Measurements from ENCODE around the gene MAGI1.

The MAGI1 gene

DNA sequence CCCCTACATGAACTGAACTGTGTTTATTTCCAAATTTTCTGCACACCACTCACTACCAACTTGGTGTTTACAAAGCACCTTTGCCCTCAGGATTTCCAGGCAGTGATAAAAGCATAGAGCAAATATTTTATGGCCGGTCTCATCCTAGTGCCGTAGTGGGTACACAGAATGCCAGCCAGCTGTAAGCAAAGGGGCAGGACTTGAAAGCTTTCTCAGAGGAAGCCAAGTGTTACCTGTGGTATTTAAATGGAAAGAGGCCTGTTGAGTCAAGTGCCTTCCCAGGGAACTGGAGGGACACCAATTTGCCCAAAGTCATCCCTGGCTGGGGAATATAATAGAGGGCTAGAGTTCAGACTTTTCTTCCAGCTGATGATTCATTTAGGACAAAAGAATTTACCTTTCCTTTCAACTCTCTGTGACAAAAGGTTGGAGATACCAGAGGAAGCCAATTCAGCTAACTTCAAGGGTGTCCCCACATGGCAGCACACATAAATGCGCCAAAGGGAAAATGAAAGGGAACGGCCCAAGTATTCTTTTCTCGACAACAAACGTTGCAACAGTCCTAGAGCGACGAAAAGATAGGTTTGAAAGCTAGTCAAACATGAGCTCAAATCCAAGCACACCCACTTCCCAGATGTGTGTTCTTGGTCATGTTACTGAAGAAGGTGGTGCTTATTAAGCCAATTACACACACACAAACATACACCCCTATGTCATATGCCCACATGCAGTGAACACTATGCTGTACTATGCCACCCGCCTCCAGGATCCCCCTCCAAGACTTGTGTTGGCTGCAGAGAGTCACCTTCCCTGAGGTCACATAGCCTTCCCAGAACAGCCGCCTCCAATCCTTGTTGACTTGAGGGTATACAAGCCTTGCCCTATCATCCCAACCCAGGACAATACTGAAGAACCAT is 27.7 kb downstream of the MAGI1 start:
- DNase-seq = no peak

DNA sequence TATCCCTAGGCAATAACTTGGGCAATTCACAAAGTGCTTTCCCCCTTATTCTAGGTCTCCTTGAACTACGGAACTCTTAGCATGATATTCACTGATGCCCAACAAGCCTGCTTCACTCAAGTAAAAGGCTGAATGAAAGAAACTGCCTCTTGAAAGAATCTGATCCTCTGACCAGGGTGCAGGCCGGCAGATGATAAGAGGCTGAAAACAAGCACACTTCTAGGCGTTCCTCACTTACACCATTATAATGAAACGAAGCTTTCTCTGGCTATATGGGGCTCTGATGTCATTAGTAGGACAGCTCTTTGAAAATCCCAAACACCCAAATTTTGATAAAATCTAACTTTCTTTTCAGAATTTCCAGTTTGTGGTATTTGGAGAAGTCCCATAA is 28.4 kb downstream of the MAGI1 start:
- DNase-seq = no peak

DNA sequence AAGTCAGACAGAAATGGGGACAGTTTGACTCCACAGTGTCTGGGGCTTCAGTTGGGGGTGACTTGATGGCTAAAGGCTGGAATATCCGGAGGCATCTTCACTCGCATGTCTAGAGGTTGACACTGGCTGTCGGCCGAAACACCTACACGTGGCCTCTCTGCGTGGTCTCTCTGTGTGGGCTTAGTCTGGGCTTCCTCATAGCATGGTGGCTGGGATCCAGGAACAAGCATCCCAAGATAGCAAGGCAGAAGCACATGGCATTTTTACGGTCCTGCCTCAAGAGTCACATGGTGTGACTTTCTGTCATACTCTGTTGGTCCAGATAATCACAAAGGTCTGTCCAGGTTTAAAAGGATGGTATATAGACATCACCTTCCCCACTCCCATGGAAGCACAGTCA is 34.5 kb downstream of the MAGI1 start:
- DNase-seq = no peak

DNA sequence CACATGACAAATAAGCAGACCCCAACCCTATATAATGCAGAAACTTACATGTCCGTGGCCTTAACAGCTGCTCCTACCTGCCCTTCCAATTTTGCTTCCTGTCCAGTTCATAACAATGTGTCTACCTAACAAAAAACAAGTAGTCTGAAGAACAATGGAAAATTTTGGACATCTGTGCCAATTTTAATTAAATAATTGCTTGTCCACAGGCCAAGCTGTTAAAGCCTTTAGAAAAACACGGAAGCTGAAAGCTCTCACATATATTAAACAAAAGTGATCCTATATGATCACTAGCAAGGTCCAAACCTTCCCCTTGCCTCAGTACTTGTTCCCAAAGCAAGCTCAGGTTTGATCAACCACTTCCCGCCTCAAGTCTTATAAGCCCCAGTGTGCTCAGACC is 37.1 kb downstream of the MAGI1 start:
- DNase-seq = no peak

DNA sequence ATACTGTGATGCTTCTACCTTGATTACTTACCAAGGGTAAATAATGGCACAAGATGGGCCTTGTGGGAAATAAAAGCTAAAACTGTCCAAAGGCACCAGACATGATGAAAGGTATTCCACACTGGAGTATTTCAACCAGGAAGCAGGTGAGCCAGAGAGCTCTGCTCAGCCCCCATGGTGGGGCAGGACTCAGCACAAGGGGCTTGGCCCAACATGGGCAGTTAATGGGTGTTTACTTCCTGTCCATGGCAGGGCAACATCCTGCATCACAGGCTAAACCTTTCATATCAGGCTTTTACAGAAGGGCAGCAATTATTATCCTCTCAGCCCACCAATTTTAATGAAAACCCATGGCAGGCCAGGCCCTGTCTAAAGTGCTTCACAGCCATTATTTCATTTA is 38.2 kb downstream of the MAGI1 start:
- no peak for DNase-seq

DNA sequence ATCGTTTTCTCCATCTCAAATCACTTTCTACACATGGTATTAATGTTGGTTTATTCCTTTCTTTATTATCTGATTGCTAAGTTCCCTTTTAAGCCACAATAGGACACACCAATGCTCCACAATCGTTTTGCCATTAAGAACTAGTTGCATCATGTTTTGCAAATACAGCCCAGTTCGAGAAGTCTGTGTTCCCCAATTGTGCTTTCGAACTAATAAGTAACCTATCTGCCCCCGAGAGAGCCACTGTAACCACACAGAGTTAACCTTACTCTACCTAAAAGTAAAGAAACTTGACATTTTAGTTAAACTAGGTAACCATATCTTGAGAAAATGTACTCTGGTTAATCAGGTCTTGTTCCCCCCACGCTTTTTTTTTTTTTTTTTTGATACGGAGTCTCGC is 39.1 kb downstream of the MAGI1 start:
- no peak for DNase-seq

DNA sequence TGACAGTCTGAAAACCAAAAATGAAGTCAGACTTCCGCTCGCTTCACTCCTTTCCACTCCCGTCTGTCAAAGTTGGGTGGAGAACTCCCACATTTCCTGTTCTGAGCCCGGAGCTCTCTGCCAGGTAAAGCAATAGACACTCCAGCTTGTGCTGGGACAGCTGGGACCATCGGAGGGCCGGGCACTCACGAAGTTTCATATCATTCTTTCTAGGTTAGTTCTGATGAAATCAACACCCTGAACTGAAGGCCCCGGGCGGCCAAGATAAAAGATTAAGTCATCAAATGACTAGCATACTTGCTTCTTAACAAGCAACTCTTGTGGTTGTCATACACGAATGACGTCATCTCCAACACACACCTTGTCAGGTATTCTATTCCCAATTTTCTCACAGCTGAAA is 42.1 kb downstream of the MAGI1 start:
- no peak for DNase-seq

DNA sequence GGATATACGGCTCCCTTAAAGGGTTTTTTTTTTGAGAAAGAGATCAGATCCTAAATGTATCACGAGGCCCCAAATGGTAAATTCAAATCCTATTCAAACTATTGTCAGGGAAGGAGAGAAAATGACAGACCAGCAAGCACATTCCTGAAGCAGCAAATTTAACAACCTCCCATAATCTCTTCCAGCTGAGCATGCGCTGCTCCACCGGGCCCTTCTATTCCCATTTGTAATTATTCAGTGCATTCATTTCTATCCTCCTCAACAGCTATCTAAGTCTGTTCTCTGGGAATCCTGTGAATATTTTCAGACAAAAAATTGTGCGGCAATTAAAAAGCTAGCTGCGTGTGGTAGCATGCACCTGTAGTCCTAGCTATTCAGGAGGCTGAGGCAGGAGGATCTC is 43.2 kb downstream of the MAGI1 start:
- DNase-seq = no peak

DNA sequence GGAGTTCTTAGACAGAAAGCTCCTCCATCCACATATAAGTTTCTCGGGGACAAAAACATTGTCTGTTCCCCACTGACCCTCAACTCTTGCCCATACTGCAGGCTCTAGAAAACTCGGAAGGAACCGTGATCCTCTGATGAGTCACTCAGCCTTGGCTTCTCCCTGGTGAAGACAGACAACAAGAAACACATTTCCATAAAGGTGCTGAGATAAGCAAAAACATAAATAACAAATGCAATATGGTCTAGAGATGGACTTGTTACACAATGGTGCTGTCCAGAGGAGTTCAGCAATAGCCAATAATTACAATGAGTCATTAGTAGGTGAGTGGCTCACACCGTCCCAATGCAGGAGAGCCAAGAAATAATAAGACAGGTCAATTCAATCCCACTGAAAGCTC is 43.7 kb downstream of the MAGI1 start:
- no peak for DNase-seq

DNA sequence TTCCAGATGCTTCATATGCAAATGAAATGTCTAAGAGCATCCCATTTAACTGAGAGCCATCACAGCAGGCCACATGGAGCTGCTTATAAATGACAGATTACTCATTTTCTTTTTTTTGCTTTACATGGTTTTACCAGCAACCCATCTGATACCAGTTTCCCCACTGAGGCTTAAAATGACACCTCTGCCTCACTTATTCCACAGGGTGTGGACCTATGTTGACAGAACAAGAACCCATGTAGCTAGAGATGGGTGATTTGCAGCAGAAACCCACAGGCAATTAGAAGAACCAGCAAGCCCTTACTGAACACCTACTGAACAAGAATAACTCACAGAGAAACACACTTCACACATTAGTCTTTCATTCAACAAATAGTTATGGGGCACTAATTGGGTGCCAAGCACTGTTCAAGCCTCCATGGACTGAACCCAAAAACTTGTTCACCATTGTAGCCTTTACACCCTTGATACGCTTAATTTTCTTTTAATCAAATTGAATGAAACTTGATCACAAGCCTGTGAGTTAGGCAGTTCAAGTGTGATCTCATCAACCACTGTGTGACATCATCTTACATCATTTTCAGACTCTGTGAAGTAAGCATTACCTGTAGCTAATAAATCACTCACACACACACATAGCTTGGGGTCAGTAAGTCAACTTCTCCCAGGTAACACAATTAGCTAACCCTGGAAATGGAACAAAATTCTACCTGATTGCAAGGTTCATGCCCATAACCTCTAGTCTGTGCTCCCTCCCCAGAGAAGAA is 45.4 kb downstream of the MAGI1 start:
- no peak for DNase-seq

DNA sequence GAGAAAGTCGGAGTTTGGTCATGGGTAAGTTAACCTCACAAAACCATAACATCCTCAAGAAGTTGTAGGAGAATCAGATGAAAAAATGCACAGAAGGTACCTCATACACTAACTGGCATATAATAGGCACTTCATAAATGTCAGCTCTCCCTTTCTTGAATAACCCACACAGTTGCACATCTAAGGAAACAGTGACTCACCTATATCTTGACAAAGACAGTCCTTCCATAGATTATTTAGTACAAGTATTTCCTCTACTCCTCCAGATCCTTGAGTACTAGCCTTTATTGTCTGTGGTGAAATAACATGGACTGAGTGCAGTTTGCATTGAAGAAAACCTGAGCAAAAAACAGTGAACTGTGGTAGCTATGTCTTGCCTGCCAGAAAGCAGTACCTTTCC is 46.6 kb downstream of the MAGI1 start:
- DNase-seq = no peak

DNA sequence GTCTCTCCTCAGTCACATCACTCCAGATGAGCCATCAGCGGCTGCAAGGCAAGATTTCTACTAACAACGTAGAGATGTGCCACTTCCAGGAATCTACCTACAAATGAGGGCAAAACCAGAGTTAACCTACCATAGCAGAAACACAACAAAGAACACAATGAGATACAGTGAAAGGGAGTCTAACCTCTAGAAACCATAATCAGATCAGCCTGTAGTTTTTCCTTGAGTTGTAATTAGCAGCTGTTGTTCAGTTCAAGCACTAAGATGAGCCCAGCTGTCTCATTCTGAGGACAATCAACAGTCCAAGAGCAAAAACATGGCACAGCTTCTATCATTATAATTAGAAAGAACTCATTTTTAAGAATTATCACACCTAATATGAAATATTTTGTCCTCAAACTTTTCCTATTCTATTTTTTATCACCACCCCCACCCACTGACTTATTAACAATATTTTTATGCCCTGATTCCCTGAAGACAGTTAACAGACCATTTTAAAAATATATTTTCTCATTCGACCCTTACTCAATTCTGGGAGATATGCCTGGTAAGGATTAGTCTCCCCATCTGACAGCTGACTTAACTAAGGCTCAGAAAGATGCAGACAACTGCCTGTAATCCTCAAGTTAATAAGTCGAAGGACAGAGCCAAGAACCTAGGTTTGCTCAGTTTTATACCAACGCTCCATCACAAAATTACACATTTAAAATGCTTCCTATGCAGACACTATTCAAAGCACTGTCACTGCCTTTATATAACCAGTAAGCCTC is 50.1 kb downstream of the MAGI1 start:
- DNase-seq = peak; percentile 50

DNA sequence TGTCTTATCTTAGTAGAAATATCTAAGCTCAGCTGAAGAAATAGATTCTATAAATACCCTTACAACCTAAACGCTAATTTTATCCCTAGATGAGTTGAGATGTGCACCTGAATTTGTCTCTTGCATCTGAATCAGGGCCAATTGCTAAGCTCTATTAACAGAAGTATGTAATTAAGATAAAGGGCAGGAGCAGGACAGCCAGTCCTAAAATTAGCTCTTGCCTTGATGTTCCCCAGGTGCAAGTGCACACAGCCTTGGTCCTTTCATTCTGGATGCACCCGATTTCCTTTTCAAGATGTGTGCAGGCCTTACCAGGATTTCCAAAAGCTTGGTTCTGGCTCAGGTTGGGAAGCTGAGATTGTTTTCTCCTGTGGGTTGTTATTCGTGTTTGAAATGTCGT is 52.4 kb downstream of the MAGI1 start:
- no peak for DNase-seq

DNA sequence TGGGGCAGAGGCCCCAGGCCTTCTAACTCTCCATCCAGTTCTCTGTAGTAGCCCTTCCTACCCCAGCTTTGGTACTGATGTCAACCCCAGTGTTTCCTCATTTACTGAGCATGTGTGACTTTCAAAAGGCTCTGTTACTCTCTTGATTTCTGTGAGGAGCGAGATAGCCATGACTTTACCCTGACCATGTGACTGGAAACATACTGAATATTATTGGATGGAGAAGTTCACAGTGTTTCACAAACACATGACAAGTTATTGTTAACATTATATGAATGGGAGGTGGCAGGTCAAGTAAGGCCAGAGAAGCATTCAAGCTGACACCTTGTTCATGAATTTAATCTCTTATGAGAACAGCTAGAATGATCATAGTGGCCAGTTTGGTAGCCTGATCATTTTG is 53.7 kb downstream of the MAGI1 start:
- no peak for DNase-seq

DNA sequence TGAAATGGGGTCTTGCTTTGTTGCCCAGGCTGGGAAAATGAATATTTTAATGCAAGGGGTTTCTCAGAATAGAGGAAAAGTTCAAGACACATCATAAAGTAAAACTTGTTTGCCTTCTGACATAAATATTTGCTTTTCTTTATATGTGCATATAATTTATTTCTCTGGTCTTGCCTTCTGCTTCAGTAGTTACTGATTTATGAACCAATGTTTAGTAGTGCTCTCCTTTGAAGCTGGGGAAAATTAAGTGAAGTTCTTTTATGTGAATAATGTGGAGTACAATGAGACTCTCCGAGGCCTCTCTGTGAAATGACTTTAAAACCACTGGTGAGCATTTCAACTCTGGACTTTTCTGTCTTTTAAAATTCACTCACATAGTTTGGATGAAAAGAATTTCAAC is 55.6 kb downstream of the MAGI1 start:
- DNase-seq = no peak

DNA sequence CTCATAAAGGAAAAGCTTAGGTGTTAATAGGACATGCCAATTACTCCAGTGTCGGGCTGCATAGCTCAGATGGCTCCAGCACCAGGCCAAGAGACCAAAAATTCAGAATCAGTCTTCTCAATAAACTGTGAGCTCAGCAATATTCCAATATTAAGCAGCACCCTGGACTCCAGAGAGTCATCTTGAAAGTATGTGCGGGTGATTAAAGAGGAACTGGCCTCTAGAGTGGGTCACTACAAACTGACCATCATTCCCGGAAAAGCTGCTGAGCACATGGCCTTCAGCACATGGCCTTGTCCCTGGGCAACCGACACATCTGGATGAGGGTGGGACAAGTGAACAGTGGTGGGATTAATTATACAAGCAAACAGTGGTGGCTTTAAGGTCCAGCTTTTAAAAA is 59.0 kb downstream of the MAGI1 start:
- DNase-seq = no peak

DNA sequence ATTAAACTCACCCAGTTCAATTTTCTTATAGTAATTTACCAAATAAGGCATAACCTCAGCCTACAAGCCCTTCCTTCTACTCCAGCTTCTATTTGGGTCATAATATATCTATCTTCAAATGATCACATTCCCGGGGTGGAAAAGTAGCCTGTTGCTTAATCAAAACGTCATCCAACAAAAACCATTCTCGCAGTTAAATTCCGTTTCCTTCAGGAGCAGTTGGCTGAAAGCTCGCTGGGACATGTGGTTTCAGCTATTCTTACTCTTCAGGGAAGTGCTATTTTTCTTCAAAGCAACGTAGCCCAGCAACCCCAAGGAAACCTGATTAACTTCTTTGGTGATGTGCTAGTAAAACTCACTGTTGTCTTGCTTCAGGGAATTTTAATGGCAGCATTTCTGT is 59.6 kb downstream of the MAGI1 start:
- no peak for DNase-seq

DNA sequence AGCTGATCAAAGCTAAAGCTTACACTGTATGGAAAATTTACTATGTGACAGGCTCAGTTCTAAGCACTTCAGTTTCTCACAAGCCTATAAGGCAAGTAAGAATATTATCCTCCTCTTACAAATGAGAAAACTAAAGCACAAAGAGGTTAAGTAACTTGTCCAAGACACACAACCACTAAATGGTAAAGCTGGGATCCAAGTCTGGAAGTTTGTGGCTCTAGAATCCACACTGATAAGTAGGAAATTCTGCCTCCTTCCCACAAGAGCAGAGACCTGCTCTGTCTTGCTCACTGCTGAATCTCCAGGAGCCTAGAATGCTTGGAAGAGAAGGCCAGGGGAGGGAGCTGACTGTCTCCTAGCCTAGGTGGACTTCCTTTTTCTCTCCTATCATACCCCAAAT is 60.6 kb downstream of the MAGI1 start:
- no peak for DNase-seq

DNA sequence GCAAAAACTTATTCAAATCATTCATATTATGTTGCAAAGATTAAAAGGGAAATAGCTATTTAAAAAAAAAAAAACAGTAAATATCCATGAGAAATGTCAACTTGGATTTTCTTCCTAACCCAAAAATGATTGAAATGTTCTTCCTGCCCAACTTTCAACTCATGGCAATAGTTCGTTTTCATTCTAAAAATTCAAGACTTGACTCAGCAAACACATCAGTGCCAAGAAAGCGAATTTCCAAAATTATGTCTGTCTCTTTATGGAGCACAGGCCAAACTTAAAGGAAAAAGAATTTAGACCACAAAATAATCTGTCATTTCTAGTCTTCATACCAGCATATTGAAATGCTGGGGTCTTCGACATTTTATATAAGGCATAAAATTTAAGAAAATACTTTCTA is 63.7 kb downstream of the MAGI1 start:
- no peak for DNase-seq

DNA sequence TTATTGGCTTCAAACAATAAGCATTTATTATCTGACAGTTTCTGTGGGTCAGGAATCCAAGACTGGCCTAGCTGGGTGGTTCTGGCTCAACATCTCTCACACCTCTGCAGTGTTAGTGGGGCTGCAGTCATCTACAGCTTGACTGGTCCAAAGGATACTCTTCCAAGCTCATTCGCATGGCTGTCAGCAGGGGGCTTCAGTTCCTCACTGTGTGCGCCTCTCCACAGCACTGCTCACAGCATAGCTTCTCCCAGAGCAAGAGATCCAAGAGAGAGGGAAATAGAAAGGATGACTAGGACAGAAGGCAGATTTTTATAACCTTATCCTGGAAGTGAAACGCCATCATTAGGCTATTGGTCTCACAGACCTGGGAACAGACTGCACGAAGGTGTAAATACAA is 64.2 kb downstream of the MAGI1 start:
- DNase-seq = no peak

DNA sequence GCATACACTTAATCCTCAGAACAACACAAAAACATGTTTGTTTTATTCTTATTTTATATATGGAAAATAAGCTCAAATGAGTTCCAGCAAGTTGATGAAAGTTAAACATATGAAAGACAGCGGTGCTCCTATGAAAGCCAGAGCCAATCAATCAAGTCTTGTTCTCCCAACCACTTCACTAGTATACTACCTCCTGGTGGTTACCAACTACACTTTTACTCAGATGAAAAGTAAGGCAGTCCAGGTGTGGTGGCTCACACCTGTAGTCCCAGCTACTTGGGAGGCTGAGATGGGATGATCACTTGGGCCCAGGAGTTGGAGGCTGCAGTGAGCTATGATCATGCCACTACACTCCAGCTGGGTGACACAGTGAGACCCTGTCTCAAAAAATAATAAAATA is 66.0 kb downstream of the MAGI1 start:
- no peak for DNase-seq

DNA sequence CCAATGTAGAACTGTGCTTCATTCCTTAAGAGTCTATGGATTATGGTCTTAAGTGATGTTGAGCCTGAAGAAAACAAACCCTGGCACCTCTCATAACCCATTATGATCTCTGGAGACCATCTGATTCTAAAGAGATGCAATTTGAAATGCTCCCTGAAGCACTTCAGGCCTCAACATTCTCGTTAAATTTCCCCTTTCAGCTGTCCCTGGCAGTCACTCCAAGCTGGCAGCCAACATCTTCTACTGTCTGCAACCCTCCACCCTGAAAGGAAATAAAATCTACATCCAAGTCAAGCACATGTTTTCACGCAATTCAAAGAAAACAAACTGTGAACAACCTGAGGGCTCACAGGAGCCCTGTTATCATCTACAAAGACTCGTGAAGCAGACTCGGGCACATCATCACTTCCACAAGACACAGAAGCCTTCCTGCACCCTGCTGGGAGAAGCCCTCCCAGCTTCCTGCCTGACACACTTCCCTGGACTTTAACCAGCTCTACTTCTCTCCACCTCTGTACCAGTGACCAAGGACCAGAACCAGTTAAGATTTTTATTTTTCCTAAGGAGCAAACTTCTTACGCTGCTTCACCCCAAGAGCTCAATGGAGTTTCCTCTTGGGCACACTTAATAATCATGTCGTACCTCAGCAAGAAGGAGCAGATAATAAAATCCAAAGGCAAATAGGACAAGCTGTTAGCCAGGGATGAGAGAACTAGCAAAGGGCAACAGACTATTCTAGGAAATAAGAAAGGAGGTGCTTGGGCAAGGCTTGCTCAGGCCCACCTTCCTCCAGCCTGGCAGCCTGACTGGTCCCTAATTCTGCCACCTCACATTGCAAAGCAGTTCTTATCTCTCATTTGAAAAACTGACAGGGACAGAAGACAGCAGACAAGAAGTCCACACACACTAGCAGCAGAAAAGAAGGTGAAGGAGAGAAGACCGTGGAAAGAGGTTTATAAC is 67.1 kb downstream of the MAGI1 start:
- peak; percentile 27 for DNase-seq

Measured in retina (tissue), 1 donor.